Measurements from ENCODE around the gene CD300LD. TPM values are rescaled to one million over a fixed set of nuclear protein-coding genes. Genes with fewer than 3 reads are reported as not detected.

The CD300LD gene
- total and polyA plus RNA-seq, 12 donors: not detected

- no peaks in the 10 kb centered on the region for H3K4me1 ChIP-seq (replicated peaks in 1 of 2)
- peak in 3 of 7 donors; percentile 14 to 49 (median 22) for DNase-seq
- peak within 1 kb of the TSS in 1 of 5 donors; percentile 78 for H3K27ac ChIP-seq
- intact Hi-C loops (cut with DNase I): no loop called here
- no peaks in the 10 kb centered on the region for H3K9me3 ChIP-seq (replicated peaks in 1 of 3)
- no peak for TF ChIP-seq POLR2A (IDR thresholded peaks at IDR 0.05)
- TF ChIP-seq, protein P1, sequence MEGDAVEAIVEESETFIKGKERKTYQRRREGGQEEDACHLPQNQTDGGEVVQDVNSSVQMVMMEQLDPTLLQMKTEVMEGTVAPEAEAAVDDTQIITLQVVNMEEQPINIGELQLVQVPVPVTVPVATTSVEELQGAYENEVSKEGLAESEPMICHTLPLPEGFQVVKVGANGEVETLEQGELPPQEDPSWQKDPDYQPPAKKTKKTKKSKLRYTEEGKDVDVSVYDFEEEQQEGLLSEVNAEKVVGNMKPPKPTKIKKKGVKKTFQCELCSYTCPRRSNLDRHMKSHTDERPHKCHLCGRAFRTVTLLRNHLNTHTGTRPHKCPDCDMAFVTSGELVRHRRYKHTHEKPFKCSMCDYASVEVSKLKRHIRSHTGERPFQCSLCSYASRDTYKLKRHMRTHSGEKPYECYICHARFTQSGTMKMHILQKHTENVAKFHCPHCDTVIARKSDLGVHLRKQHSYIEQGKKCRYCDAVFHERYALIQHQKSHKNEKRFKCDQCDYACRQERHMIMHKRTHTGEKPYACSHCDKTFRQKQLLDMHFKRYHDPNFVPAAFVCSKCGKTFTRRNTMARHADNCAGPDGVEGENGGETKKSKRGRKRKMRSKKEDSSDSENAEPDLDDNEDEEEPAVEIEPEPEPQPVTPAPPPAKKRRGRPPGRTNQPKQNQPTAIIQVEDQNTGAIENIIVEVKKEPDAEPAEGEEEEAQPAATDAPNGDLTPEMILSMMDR (IDR thresholded peaks at IDR 0.05): no peak
- no peaks in the 10 kb centered on the region for H3K36me3 ChIP-seq (replicated peaks in 1 of 2)
- WGBS, 4 donors: 45 to 61% (median 49%) methylated on average over 10 of the region's 10 CpGs
- H3K27me3 ChIP-seq: no peaks in the 10 kb centered on the region
- H3K4me3 ChIP-seq: no peak within 1 kb of the TSS
Measured at GRCh38 chr17:74531231-74531761, 60.8 kb downstream of the CD300LD start, which contains the start of gene CD300LB. TSS of gene CD300LB (minus strand) at chr17:74531475. CDS start at chr17:74531350, 125 bp downstream.

DNA sequence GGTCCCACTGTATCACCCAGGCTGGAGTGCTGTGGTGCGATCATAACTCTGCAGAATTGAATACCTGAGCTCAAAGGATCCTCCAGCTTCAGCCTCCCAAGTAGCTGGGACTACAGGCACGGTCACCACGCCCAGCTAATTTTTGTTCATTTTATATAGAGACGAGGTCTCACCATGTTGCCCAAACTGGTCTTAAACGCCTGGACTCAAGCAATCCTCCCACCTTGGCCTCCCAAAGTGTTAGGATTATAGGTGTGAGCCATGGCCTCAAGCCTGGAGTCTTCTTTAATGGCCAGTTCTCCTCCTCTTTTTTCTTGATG, 61.3 kb downstream of the CD300LD start:
- Histone ChIP-seq H3K9me3 (replicated peaks in 1 of 3) (no peaks in the 10 kb centered on the region), H3K4me3 (no peak overlapping the region), H3K27ac (no peak overlapping the region), H3K27me3 (no peaks in the 10 kb centered on the region), H3K4me1 (replicated peaks in 1 of 2) (no peaks in the 10 kb centered on the region), H3K36me3 (replicated peaks in 1 of 2) (no peaks in the 10 kb centered on the region)
- intact Hi-C loops (cut with DNase I): no loop called here
- TF ChIP-seq, protein P1 (IDR thresholded peaks at IDR 0.05): no peak
- no peak for TF ChIP-seq POLR2A (IDR thresholded peaks at IDR 0.05)
- 59 to 73% (median 61%) methylated on average over 5 of the region's 5 CpGs for WGBS, 4 donors
- DNase-seq: peak in 2 of 7 donors; percentile 2 to 10

Other genes starting within 250 kb of the CD300LD start
- 1 to 10 TPM in 2 of 9 donors, under 1 TPM in 3, not detected in 4; 0.11 to 1.1 (median 0.69) TPM for gene BTBD17, start 230.4 kb downstream of the CD300LD start, total RNA-seq
- under 1 TPM; 0.10 to 0.72 (median 0.24) TPM for gene BTBD17, start 230.4 kb downstream of the CD300LD start, polyA plus RNA-seq
- gene GPR142, start 224.8 kb downstream of the CD300LD start, total RNA-seq: not detected
- under 1 TPM in 1 of 3 donors, not detected in 2; 0.13 TPM for gene GPR142, start 224.8 kb downstream of the CD300LD start, polyA plus RNA-seq
- 10 to 100 TPM; 20.1 to 67.2 (median 33.8) TPM for gene GPRC5C, start 160.2 kb downstream of the CD300LD start, total RNA-seq
- 10 to 100 TPM in 2 of 3 donors, 1 to 10 TPM in 1; 2.7 to 29.8 (median 18.2) TPM for gene GPRC5C, start 160.2 kb downstream of the CD300LD start, polyA plus RNA-seq
- gene CD300A, start 125.6 kb downstream of the CD300LD start, total RNA-seq: 10 to 100 TPM in 6 of 9 donors, 1 to 10 TPM in 3; 1.6 to 26.6 (median 15.1) TPM
- gene CD300A, start 125.6 kb downstream of the CD300LD start, polyA plus RNA-seq: 10 to 100 TPM in 1 of 3 donors, 1 to 10 TPM in 2; 7.3 to 11.7 (median 8.5) TPM
- under 1 TPM in 8 of 9 donors, not detected in 1; 0.17 to 0.95 (median 0.26) TPM for gene CD300LB, start 60.8 kb downstream of the CD300LD start, total RNA-seq
- gene CD300LB, start 60.8 kb downstream of the CD300LD start, polyA plus RNA-seq: under 1 TPM; 0.24 to 0.40 (median 0.30) TPM
- 1 to 10 TPM in 7 of 9 donors, under 1 TPM in 1, not detected in 1; 0.22 to 4.5 (median 2.5) TPM for gene CD300C, start 46.2 kb downstream of the CD300LD start, total RNA-seq
- 1 to 10 TPM in 2 of 3 donors, under 1 TPM in 1; 0.64 to 1.2 (median 1.0) TPM for gene CD300C, start 46.2 kb downstream of the CD300LD start, polyA plus RNA-seq
- gene CD300H, start 24.8 kb downstream of the CD300LD start, total RNA-seq: not detected
- not detected for gene CD300H, start 24.8 kb downstream of the CD300LD start, polyA plus RNA-seq
- under 1 TPM in 8 of 9 donors, not detected in 1; 0.06 to 0.96 (median 0.23) TPM for gene CD300E, start 31.5 kb upstream of the CD300LD start, total RNA-seq
- 1 to 10 TPM in 2 of 3 donors, under 1 TPM in 1; 0.71 to 2.4 (median 1.5) TPM for gene CD300E, start 31.5 kb upstream of the CD300LD start, polyA plus RNA-seq
- 1 to 10 TPM in 6 of 9 donors, under 1 TPM in 2, not detected in 1; 0.33 to 6.3 (median 1.4) TPM for gene CD300LF, start 120.6 kb upstream of the CD300LD start, total RNA-seq
- 1 to 10 TPM in 2 of 3 donors, under 1 TPM in 1; 0.68 to 6.3 (median 1.0) TPM for gene CD300LF, start 120.6 kb upstream of the CD300LD start, polyA plus RNA-seq
- 1 to 10 TPM in 8 of 9 donors, under 1 TPM in 1; 0.39 to 6.6 (median 3.5) TPM for gene RAB37, start 145.0 kb upstream of the CD300LD start, total RNA-seq
- 1 to 10 TPM in 2 of 3 donors, under 1 TPM in 1; 0.57 to 2.3 (median 2.0) TPM for gene RAB37, start 145.0 kb upstream of the CD300LD start, polyA plus RNA-seq
- 100 to 1,000 TPM in 8 of 9 donors, 10 to 100 TPM in 1; 22.0 to 277 (median 211) TPM for gene NHERF1, start 156.3 kb upstream of the CD300LD start, total RNA-seq
- 100 to 1,000 TPM in 1 of 3 donors, 10 to 100 TPM in 2; 45.9 to 277 (median 57.8) TPM for gene NHERF1, start 156.3 kb upstream of the CD300LD start, polyA plus RNA-seq
- 100 to 1,000 TPM in 1 of 9 donors, 10 to 100 TPM in 8; 23.1 to 149 (median 57.4) TPM for gene NAT9, start 184.1 kb upstream of the CD300LD start, total RNA-seq
- 100 to 1,000 TPM in 2 of 3 donors, 10 to 100 TPM in 1; 91.6 to 112 (median 104) TPM for gene NAT9, start 184.1 kb upstream of the CD300LD start, polyA plus RNA-seq